GM21367 (cell line): ENCODE results near the gene EEFSEC.

Experiments
- ATAC-seq: cut with Tn5 transposase; IDR thresholded peaks from one replicate; pipeline ENCODE4 v1.9.1; 2021; ENCODE audit not compliant: unreplicated experiment

Gene EEFSEC

DNA sequence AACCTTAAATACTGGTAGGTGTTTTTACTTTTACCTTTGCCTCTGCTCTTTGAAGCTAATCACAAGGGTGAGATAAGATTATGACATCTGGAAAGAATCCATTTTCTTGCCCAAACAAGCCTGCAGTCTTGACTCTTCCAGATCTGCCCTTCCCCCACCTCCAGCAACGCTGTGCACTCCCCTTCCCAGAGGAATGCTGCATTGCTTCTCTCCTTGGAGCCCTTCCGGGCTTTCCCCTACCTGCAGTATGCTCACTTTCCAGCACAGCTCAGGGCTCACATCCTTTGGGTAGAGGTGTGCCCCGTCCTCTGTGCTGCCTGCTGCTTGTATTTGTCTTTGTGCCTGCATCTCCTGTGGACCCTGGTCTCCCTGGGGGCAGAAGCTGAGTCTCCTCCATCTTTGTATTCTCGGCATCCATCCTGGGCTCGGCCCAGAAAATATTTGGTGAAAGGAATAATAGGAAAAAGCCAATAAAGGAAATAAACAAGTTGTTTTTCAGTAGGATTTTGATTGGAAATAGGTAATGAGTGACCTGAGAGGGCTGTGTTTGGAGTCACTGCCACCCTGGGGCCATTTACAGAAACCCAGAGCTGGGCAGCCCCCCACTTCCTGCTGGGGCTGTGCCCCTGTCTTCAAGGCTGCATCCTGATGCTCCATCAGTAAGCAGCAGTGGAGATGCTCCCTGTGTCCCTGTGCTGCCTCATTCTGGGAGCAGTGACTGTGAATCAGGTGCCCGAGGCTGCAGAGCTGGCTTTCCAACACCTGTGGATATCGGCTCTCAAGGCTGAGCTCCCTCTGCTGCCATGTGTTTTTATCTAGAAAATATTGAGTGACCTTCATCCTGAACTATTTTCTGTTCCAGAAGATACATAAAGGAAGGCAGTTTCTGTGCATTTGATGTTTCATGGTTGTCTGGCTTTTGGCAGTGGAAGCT lies 117.5 kb downstream of the EEFSEC start:
- ATAC-seq: no peak

GRCh38 chr3:128271536-128272332 lies 118.5 kb downstream of the EEFSEC start:
- no peak for ATAC-seq

- no peak for ATAC-seq
Measured at GRCh38 chr3:128273109-128273840, 120.0 kb downstream of the EEFSEC start.

DNA sequence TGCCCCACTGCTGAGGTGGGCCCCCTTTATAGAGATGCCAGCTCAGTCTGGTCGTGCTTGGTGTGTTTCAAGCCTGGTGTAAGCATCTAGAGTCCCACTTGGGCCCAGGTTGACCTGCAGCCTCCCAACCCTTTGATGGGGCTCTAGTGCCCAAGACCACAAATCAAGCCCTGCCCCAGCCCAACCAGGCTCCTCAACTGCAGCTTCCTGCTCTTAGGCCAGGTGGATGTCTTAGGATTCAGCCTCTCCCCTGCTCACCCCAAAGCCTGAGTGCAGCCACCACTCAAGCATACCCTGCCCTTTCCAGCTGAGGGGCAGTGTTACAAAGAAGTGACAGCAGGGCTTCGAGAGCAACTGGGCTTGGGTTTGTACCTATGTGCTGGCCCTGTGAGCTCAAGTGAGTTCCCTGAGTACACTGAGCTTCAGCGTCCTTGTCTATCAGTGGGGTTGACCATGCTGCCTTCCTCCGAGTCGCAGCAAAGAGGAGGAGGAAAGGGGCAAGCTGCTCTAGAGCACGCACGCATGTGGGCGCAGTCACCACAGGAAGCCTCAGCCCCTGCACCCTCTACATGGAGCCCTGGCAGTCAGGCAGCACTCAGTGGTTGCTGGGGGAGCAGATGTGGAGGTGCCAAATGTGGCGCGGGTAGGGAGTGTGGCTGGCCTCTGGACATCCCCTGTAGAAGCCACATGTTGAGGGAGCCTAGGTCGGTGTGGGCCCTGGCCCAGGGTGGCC lies 120.7 kb downstream of the EEFSEC start:
- no peak for ATAC-seq

DNA sequence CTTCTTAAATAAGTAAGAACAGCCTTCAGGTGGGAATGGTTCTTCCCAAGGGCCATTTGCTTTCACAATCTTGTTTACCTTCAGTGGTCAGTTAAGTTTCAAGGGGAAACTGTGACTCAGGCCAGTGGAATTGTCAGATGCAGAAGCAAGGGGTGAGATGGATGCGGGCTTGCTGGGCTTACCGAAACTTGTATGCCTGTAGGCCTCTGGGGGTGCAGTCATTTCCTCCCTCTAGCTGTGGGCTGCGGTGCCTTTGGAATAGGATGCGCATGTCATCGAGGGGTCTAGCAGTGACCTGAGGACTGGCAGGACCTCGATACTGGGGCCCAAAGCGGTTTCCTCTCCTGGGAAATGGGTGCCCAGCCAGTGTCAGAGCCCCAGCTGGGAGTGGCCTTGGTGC lies 121.6 kb downstream of the EEFSEC start:
- ATAC-seq: no peak

- no peak for ATAC-seq
Measured at GRCh38 chr3:128275316-128276145, 122.2 kb downstream of the EEFSEC start.

DNA sequence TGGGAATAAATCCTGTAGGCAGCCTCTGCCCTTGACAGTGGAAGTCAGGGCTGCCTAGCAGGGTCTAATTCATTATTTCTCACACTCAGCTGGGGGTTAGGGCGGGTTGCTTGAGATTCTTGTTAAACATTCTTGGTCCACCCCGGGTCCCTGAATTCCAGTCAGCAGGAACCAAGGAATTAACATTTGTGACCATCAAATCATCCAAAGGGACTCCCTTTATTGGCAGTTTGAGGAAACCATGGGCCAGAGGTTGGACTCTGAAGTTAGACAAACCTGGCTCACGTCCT lies 122.8 kb downstream of the EEFSEC start:
- ATAC-seq: no peak

GRCh38 chr3:128276577-128277183 lies 123.4 kb downstream of the EEFSEC start:
- ATAC-seq: no peak

- ATAC-seq: no peak
Measured at GRCh38 chr3:128277378-128278069, 124.2 kb downstream of the EEFSEC start.

DNA sequence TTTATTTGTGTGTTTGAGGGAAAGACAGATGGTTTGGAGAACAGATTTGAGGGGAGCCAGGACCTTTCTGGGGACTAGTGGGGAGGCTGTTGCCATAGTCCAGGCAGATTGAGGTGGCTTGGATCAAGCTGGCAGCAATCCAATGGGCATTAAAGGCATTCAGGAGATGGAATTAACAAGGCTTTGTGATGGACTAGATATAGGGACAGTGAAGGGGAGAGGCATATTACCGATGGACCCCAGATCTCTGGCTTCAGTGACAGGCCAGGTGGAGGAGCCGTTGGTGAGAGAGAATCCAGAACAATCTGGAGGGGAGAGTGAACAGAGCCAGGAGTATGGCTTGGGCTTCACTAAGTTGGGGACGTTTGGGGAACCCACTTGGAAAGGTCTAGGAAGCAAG lies 124.8 kb downstream of the EEFSEC start:
- ATAC-seq: no peak

GRCh38 chr3:128278761-128279600 lies 125.7 kb downstream of the EEFSEC start:
- ATAC-seq: no peak

DNA sequence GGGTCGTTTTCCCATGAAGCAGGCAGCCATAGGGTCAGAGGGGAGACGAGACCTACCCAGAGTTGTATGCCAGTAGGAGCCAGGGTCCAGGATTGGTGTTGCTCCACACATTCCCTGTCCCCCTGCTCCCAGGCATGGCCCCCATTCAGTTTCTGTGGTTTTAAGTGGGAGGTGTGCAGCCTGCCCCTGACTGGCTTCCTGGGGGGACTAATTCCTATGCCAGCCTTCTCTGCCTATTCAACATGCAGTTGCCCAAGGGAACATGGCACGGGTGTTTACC lies 126.3 kb downstream of the EEFSEC start:
- no peak for ATAC-seq

GRCh38 chr3:128280481-128281052 lies 127.3 kb downstream of the EEFSEC start:
- no peak for ATAC-seq

DNA sequence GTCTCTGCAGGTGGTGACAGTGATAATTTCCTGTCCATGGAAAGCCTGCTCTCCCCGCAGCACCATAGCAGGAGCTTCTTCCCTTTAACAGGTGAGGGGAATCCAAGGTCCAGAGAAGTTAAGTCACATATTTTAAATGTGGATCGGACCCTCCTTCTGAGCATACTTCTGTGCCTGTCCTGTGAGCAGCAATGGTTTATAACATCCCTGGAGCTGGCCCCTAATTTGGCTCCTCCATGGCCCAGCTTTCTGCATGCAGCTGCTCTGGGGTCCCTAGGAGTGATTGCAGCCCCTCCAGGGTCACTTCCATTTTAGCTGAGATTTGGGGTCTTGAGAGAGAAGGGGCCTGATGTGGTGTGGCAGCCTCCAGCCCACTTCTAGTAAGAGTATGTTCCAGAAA lies 127.8 kb downstream of the EEFSEC start:
- no peak for ATAC-seq

GRCh38 chr3:128281461-128282367 lies 128.4 kb downstream of the EEFSEC start:
- no peak for ATAC-seq

- no peak for ATAC-seq
Measured at GRCh38 chr3:128282380-128283196, 129.3 kb downstream of the EEFSEC start.
